ENCODE data around the gene TRIM74.
A peak's percentile ranks its signal among the peaks of the same experiment; 100 is the strongest.
"Not testable (repeated sequence)": the region's sequence is repeated elsewhere in the genome, so short reads cannot be mapped to it uniquely, and the experiment has no call there.

GRCh38 chr7:73005693-73006447, 36.6 kb upstream of the TRIM74 start:
- TF ChIP-seq, protein P1, sequence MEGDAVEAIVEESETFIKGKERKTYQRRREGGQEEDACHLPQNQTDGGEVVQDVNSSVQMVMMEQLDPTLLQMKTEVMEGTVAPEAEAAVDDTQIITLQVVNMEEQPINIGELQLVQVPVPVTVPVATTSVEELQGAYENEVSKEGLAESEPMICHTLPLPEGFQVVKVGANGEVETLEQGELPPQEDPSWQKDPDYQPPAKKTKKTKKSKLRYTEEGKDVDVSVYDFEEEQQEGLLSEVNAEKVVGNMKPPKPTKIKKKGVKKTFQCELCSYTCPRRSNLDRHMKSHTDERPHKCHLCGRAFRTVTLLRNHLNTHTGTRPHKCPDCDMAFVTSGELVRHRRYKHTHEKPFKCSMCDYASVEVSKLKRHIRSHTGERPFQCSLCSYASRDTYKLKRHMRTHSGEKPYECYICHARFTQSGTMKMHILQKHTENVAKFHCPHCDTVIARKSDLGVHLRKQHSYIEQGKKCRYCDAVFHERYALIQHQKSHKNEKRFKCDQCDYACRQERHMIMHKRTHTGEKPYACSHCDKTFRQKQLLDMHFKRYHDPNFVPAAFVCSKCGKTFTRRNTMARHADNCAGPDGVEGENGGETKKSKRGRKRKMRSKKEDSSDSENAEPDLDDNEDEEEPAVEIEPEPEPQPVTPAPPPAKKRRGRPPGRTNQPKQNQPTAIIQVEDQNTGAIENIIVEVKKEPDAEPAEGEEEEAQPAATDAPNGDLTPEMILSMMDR (IDR thresholded peaks at IDR 0.05), result not testable (repeated sequence)
- TF ChIP-seq POLR2A (IDR thresholded peaks at IDR 0.05), result peak in 2 of 4 donors; percentile 66 to 79
- peak; percentile 35 to 92 (median 90) for TF ChIP-seq POLR2AphosphoS5 (IDR thresholded peaks at IDR 0.05)
- TF ChIP-seq EP300 (IDR thresholded peaks at IDR 0.05), result not testable (repeated sequence)

Data from stomach (tissue), 4 donors.